ENCODE data around the gene SYNDIG1L.

The SYNDIG1L gene

GRCh38 chr14:74358176-74358829 lies 67.7 kb downstream of the SYNDIG1L start:
- DNase-seq (ENCODE audit: low read depth) = no peak

- DNase-seq (ENCODE audit: low read depth) = no peak
Observed at GRCh38 chr14:74357585-74357984, 68.4 kb downstream of the SYNDIG1L start.

- DNase-seq (ENCODE audit: low read depth) = no peak
Observed at GRCh38 chr14:74356892-74357575, 69.0 kb downstream of the SYNDIG1L start.

All from fibroblast of the conjunctiva (primary cell).